HepG2 (cell line): Measurements from ENCODE around the gene KRABD2.

Experiments
- ATAC-seq: fragments of 200-7000 bp; cut with Tn5 transposase; 3 replicates; pipeline ENCODE4 v1.9.1; 2020; ENCODE audit warnings: mild to moderate bottlenecking, moderate library complexity
- BruUV-seq: library from RNA; stranded (reverse); fragments of 400-500 nt; replicated peaks from 2 replicates; lab custom pipeline; 2021; lab: Mats Ljungman, UMichigan
- CTCF ChIA-PET: fragments of 300-600 bp; formaldehyde crosslinking; extraction: SDS; loops from one replicate; lab custom pipeline; 2021; ENCODE audit warnings: low total read pairs, inconsistent platforms, low intra/inter-chr PET ratio; lab: Yijun Ruan, JAX
- POLR2A ChIA-PET: fragments of 350-600 bp; sonication (Branson Sonifier 250); formaldehyde crosslinking; loops from one replicate; lab custom pipeline; 2020; ENCODE audit warnings: antibody characterized with exemption, inconsistent platforms; lab: Yijun Ruan, JAX
- DNase-seq: peaks from one replicate; pipeline ENCODE4 v3.0.0-alpha.2; 2015; ENCODE audit warnings: low spot score
- FAIRE-seq: peaks from 3 replicates; lab custom pipeline; 2011; peaks lifted over from hg19 to GRCh38; lab: Jason Lieb, UNC
- H2AFZ ChIP-seq: one replicate; pipeline ENCODE4 v1.6.1; 2011; ENCODE audit warnings: low read length, inconsistent platforms
- H3K27ac ChIP-seq: fragments of 300-600 bp; 3 replicates; pipeline ENCODE4 v1.8.0; 2011; ENCODE audit warnings: mixed run types, mild to moderate bottlenecking, mixed read lengths, low read length, inconsistent platforms; ENCODE audit not compliant: insufficient read depth; ENCODE audit errors: extremely low read length
- H3K27me3 ChIP-seq, 2 experiments: fragments of 200-600 bp in 1 of 2; 2 replicates in 1 of 2; 3 replicates in 1 of 2; pipeline versions ENCODE4 v1.6.0 to v1.8.0; 2011; ENCODE audit warnings: low read length in 2 of 2, mild to moderate bottlenecking in 2 of 2, moderate library complexity in 2 of 2, inconsistent platforms in 1 of 2; ENCODE audit not compliant: insufficient read depth in 2 of 2, control insufficient read depth in 1 of 2
- H3K36me3 ChIP-seq, 2 experiments: fragments of 200-600 bp in 1 of 2; replicated peaks in 1 of 2; 2 replicates in 1 of 2; 3 replicates in 1 of 2; pipeline versions ENCODE4 v1.5.1 to v1.8.0; 2011; ENCODE audit warnings: low read length in 2 of 2, inconsistent platforms in 1 of 2; ENCODE audit not compliant: insufficient read depth in 2 of 2, control insufficient read depth in 1 of 2
- H3K4me1 ChIP-seq: 2 replicates; pipeline ENCODE4 v1.5.1; 2012; ENCODE audit warnings: low read length, inconsistent platforms; ENCODE audit not compliant: insufficient read depth
- H3K4me2 ChIP-seq: 2 replicates; pipeline ENCODE4 v1.6.0; 2011; ENCODE audit warnings: low read depth, low read length, inconsistent platforms
- H3K4me3 ChIP-seq, 3 experiments: fragments of 200-600 bp in 1 of 3; sonication (generic), shearing (Covaris generic) in 1 of 3; replicated peaks in 1 of 3; 2 replicates each; pipeline ENCODE4 v1.5.1; 2011 to 2016; ENCODE audit warnings: low read length in 3 of 3, inconsistent platforms in 2 of 3, low read depth in 2 of 3, mild to moderate bottlenecking in 2 of 3, control low read depth in 1 of 3, mixed read lengths in 1 of 3; ENCODE audit not compliant: insufficient read depth in 1 of 3
- H3K79me2 ChIP-seq: one replicate; pipeline ENCODE4 v1.6.1; 2011; ENCODE audit warnings: low read length, inconsistent platforms; ENCODE audit not compliant: insufficient read depth
- H3K9ac ChIP-seq: 2 replicates; pipeline ENCODE4 v1.6.0; 2011; ENCODE audit warnings: mild to moderate bottlenecking, low read depth, low read length, inconsistent platforms; ENCODE audit not compliant: insufficient read depth
- H3K9me3 ChIP-seq: 2 replicates; pipeline ENCODE4 v1.5.1; 2012; ENCODE audit warnings: mild to moderate bottlenecking, low read length
- H4K20me1 ChIP-seq: 2 replicates; pipeline ENCODE4 v1.6.0; 2011; ENCODE audit warnings: inconsistent platforms, mild to moderate bottlenecking, low read length, moderate library complexity; ENCODE audit not compliant: insufficient read depth
- BHLHE40 ChIP-seq: IDR thresholded peaks from 2 replicates; pipeline ENCODE4 v1.6.1; 2011; ENCODE audit warnings: low read length, improper control_type of control experiment
- E2F5 ChIP-seq: sonication (generic); formaldehyde crosslinking; conservative IDR thresholded peaks from 2 replicates; pipeline ENCODE4 v1.4.0; 2020; ENCODE audit warnings: missing genetic modification reagents
- ZNF282 ChIP-seq: fragments of 450-650 bp; IDR thresholded peaks from 2 replicates; pipeline ENCODE4 v1.6.1; 2018; ENCODE audit not compliant: partially characterized antibody
- ZNF687 ChIP-seq: sonication (generic); formaldehyde crosslinking; IDR thresholded peaks from 2 replicates; pipeline ENCODE4 v1.5.1; 2020; ENCODE audit warnings: mild to moderate bottlenecking, missing genetic modification reagents, moderate library complexity
- WGBS: methylation state at CpG from one replicate; pipeline ENCODE4 v1.1.6; 2017; ENCODE audit warnings: low lambda C conversion rate; 5-methylcytosine and 5-hydroxymethylcytosine counted together
- in situ Hi-C: cut with HindIII; loops from 2 replicates; pipeline ENCODE4 v1.10.0; 2017; ENCODE audit warnings: low pct_unique_long_range_greater_than_20kb; ENCODE audit not compliant: extremely low pct_ligation_motif_present
- intact Hi-C: fragments of 100-400 bp; cut with micrococcal nuclease; formaldehyde crosslinking; loops from one replicate; pipeline ENCODE4 v1.10.0; 2022; ENCODE audit not compliant: unreplicated experiment

The KRABD2 gene

GRCh38 chr17:8402921-8403536, 26.5 kb upstream of the KRABD2 start:
- Histone ChIP-seq H3K4me1 (peaks cover 26% of the 10 kb centered on the region), H3K4me2 (no peak overlapping the region), H3K79me2 (no peaks in the 10 kb centered on the region), H3K36me3 (no peaks in the 10 kb centered on the region), H3K9ac (no peak overlapping the region), H2AFZ (no peak overlapping the region), H3K27ac (no peak overlapping the region), H3K27me3 (peaks cover 0 to 11% of the 10 kb centered on the region in 2 experiments; a peak in 2 of 5 replicates), H3K4me3 (no peak overlapping the region), H4K20me1 (no peaks in the 10 kb centered on the region), H3K9me3 (no peaks in the 10 kb centered on the region)
- ChIA-PET CTCF (no interaction called here), POLR2A (no interaction called here)
- no peak for FAIRE-seq
- in situ Hi-C loops, result loop anchor here (10.0 kb wide), 1 partner anchor 342 kb away; the partner anchor contains the start of gene CCDC42
- intact Hi-C loops, result no loop called here
- BruUV-seq, result no TSS peak
- no peak for ATAC-seq
- TF ChIP-seq BHLHE40, result no peak
- no peak for TF ChIP-seq ZNF282
- no peak for TF ChIP-seq ZNF687
- TF ChIP-seq E2F5 (CRISPR knock-in tag), result no peak
- 58% methylated on average over 11 of the region's 11 CpGs for WGBS
- no peak for DNase-seq
